ENCODE data around the gene DUS2. TPM values are rescaled to one million over a fixed set of nuclear protein-coding genes. Genes with fewer than 3 reads are reported as not detected.

The DUS2 gene
- total RNA-seq, 1 donor from 2014 or later, result 22.9 TPM

DNA sequence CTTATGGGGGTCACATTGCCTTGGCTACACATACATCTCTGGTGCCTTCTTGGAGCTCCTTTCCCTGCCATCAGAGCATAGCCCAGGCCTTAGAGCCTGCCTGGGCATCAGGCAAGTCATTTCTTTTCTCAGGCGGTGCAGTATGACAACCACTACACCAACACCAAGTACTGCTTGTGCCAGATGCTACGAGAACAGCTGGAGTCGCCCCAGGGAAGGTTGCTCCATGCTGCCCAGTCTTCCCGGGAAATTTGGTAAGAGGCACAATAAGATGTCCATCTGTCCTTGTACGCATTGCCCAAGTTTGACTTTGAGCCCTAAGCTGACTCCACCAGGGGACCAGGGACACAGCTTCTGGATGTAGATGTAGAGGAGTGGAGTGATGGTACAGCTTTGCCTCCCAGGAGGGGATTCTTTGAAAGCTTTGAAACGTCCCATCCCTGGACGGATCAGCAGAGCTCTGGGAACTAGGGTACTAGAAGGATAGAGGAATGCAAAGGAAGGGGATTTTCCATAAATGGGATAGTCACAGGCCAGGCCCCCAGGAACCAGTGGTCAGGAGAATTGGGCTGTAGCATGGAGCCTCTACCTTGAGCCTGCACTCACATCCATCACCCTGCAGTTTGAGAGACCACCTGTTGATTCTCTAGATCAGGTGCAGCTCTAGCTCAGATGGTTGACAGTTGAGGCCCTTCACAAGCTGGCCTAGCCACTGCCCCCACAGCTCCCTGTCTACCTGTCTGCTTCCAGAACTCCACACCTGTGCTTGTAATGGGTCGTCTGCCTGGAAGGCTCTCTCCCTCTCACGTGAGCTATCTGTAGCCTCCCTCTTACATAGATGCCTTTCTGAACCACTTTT lies 51.0 kb downstream of the DUS2 start:
- Mint-ChIP-seq H3K4me1 (no peaks in the 10 kb centered on the region), H3K27ac (no peak overlapping the region), H3K27me3 (ENCODE audit: insufficient read depth, low read depth) (peaks cover 5% of the 10 kb centered on the region), H3K9me3 (no peaks in the 10 kb centered on the region), H3K36me3 (peaks cover 22% of the 10 kb centered on the region), H3K4me3 (no peak overlapping the region)
- H3K9me3 ChIP-seq (ENCODE audit: low read depth), result no peaks in the 10 kb centered on the region
- H3K36me3 ChIP-seq, result no peaks in the 10 kb centered on the region
- DNase-seq (ENCODE audit: low spot score), result no peak
- H3K4me3 ChIP-seq, result no peak overlapping the region
- H3K9ac ChIP-seq, result no peak overlapping the region
- H2AFZ ChIP-seq (replicated peaks), result no peak overlapping the region
- no peak for TF ChIP-seq EZH2phosphoT487 (IDR thresholded peaks at IDR 0.05)
- TF ChIP-seq, protein P1, sequence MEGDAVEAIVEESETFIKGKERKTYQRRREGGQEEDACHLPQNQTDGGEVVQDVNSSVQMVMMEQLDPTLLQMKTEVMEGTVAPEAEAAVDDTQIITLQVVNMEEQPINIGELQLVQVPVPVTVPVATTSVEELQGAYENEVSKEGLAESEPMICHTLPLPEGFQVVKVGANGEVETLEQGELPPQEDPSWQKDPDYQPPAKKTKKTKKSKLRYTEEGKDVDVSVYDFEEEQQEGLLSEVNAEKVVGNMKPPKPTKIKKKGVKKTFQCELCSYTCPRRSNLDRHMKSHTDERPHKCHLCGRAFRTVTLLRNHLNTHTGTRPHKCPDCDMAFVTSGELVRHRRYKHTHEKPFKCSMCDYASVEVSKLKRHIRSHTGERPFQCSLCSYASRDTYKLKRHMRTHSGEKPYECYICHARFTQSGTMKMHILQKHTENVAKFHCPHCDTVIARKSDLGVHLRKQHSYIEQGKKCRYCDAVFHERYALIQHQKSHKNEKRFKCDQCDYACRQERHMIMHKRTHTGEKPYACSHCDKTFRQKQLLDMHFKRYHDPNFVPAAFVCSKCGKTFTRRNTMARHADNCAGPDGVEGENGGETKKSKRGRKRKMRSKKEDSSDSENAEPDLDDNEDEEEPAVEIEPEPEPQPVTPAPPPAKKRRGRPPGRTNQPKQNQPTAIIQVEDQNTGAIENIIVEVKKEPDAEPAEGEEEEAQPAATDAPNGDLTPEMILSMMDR (IDR thresholded peaks at IDR 0.05), result no peak
- no peak for TF ChIP-seq EZH2 (IDR thresholded peaks at IDR 0.05)
- H3F3A ChIP-seq (ENCODE audit: low read depth), result no peaks in the 10 kb centered on the region
- H3K79me2 ChIP-seq (ENCODE audit: low read depth), result no peaks in the 10 kb centered on the region
- H4K20me1 ChIP-seq (ENCODE audit: low read depth), result no peaks in the 10 kb centered on the region
- H3K4me2 ChIP-seq, result no peak overlapping the region
- no peaks in the 10 kb centered on the region for H3K4me1 ChIP-seq
- no peaks in the 10 kb centered on the region for H3K27me3 ChIP-seq
- H3K27ac ChIP-seq, result no peak overlapping the region

DNA sequence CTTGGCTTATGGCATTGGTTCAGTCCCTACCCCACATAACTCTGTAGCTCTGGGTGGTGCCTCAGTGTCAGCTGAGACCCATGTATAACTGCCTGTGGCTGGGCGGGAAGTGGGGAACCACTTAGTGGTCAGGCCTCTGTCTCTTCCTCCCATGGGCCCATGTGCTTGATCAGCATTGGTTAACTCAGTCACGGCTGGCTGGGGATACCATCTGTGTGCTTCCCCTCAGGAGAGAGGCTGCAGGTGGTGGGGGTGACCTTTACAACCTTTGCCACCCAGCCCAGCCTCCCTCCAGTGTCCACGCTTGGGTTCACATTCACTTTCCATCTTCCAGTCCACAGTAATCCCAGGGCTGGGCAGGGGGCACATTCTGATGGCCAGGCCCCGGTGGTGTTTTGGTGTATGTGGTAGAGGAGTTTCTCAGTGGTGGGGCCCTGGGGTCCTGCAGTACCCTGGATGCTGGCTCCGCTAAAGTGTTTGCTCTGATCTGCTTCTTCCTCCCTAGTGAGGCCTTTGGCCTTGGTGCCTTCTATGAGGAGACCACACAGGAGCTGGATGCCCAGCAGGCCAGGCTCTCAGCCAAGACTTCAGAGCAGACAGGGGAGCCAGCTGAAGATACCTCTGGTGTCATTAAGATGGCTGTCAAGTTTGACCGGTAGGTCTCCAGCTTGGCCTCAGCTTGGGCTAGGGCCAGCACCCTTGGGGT lies 51.9 kb downstream of the DUS2 start:
- Mint-ChIP-seq H3K36me3 (peaks cover 22% of the 10 kb centered on the region), H3K27ac (no peak overlapping the region), H3K9me3 (no peaks in the 10 kb centered on the region), H3K27me3 (ENCODE audit: insufficient read depth, low read depth) (peaks cover 5% of the 10 kb centered on the region), H3K4me1 (no peaks in the 10 kb centered on the region), H3K4me3 (no peak overlapping the region)
- H2AFZ ChIP-seq (replicated peaks), result no peak overlapping the region
- H3K9ac ChIP-seq, result no peak overlapping the region
- TF ChIP-seq EZH2 (IDR thresholded peaks at IDR 0.05), result no peak
- TF ChIP-seq, protein P1 (IDR thresholded peaks at IDR 0.05), result no peak
- no peak for TF ChIP-seq EZH2phosphoT487 (IDR thresholded peaks at IDR 0.05)
- no peaks in the 10 kb centered on the region for H4K20me1 ChIP-seq (ENCODE audit: low read depth)
- H3K27me3 ChIP-seq, result no peaks in the 10 kb centered on the region
- H3K4me3 ChIP-seq, result no peak overlapping the region
- no peaks in the 10 kb centered on the region for H3F3A ChIP-seq (ENCODE audit: low read depth)
- no peaks in the 10 kb centered on the region for H3K79me2 ChIP-seq (ENCODE audit: low read depth)
- H3K4me2 ChIP-seq, result no peak overlapping the region
- no peak for DNase-seq (ENCODE audit: low spot score)
- no peak overlapping the region for H3K27ac ChIP-seq
- no peaks in the 10 kb centered on the region for H3K4me1 ChIP-seq
- H3K36me3 ChIP-seq, result no peaks in the 10 kb centered on the region
- H3K9me3 ChIP-seq (ENCODE audit: low read depth), result no peaks in the 10 kb centered on the region

DNA sequence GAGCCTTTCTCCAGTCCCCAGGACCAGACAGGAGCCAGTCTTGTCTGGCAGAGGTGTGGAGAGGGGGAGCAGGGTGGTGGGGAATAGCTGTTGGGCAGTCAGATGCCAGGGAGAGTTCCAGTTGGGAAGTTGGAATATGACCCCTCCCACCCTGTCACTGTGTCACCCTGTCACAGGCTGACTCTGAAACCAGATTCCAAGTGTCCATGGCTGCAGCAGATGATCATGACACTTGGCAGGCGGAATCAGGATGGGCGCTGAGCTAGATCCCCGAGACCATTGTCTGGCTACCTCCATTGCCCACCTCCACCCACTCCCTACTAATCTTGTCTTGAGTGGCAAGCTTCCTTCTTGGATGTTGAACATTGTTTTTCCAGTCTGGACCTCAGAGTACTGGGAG lies 52.9 kb downstream of the DUS2 start:
- Mint-ChIP-seq H3K27me3 (ENCODE audit: insufficient read depth, low read depth) (peaks cover 5% of the 10 kb centered on the region), H3K27ac (peak overlapping the region; percentile 69), H3K4me3 (no peak overlapping the region), H3K9me3 (no peaks in the 10 kb centered on the region), H3K4me1 (no peaks in the 10 kb centered on the region), H3K36me3 (peaks cover 20% of the 10 kb centered on the region)
- H3K79me2 ChIP-seq (ENCODE audit: low read depth), result no peaks in the 10 kb centered on the region
- H3K9ac ChIP-seq, result no peak overlapping the region
- no peak overlapping the region for H3K27ac ChIP-seq
- no peak overlapping the region for H3K4me2 ChIP-seq
- no peaks in the 10 kb centered on the region for H3K4me1 ChIP-seq
- H3K9me3 ChIP-seq (ENCODE audit: low read depth), result no peaks in the 10 kb centered on the region
- no peak overlapping the region for H2AFZ ChIP-seq (replicated peaks)
- no peaks in the 10 kb centered on the region for H3K36me3 ChIP-seq
- DNase-seq (ENCODE audit: low spot score), result no peak
- H4K20me1 ChIP-seq (ENCODE audit: low read depth), result no peaks in the 10 kb centered on the region
- H3K4me3 ChIP-seq, result no peak overlapping the region
- H3K27me3 ChIP-seq, result no peaks in the 10 kb centered on the region
- TF ChIP-seq EZH2 (IDR thresholded peaks at IDR 0.05) (no peak), EZH2phosphoT487 (IDR thresholded peaks at IDR 0.05) (no peak)
- TF ChIP-seq, protein P1 (IDR thresholded peaks at IDR 0.05), result no peak
- no peaks in the 10 kb centered on the region for H3F3A ChIP-seq (ENCODE audit: low read depth)
